Activated CD4-positive, alpha-beta T cell treated with anti-CD3 and anti-CD28 coated beads, Interleukin-2, amount 50 U/mL, for 48 hours (primary cell): ENCODE measurements around the gene KCNT1.

Source experiments
- DNase-seq, 2 experiments: peaks; one replicate each; pipeline ENCODE4 v3.0.0-alpha.2; 2020

KCNT1 gene

GRCh38 chr9:135804581-135805421 is 102.8 kb downstream of the KCNT1 start:
- no peak for DNase-seq

- no peak for DNase-seq
Measured at GRCh38 chr9:135805422-135806022, 103.5 kb downstream of the KCNT1 start.

GRCh38 chr9:135809166-135809565 is 107.2 kb downstream of the KCNT1 start:
- no peak for DNase-seq

GRCh38 chr9:135810806-135811575 is 109.0 kb downstream of the KCNT1 start:
- DNase-seq = no peak

- DNase-seq = no peak
Measured at GRCh38 chr9:135811801-135812200, 109.8 kb downstream of the KCNT1 start.

- DNase-seq = no peak
Measured at GRCh38 chr9:135812961-135813360, 111.0 kb downstream of the KCNT1 start.

GRCh38 chr9:135813671-135814290 is 111.8 kb downstream of the KCNT1 start:
- no peak for DNase-seq

GRCh38 chr9:135814421-135815095 is 112.6 kb downstream of the KCNT1 start:
- no peak for DNase-seq

- no peak for DNase-seq
Measured at GRCh38 chr9:135815413-135815812, 113.4 kb downstream of the KCNT1 start.

GRCh38 chr9:135815830-135816650 is 114.1 kb downstream of the KCNT1 start:
- DNase-seq = no peak

GRCh38 chr9:135816651-135816970 is 114.6 kb downstream of the KCNT1 start:
- no peak for DNase-seq

GRCh38 chr9:135817951-135818717 is 116.1 kb downstream of the KCNT1 start:
- DNase-seq = no peak

- no peak for DNase-seq
Measured at GRCh38 chr9:135818718-135819475, 116.9 kb downstream of the KCNT1 start.

- no peak for DNase-seq
Measured at GRCh38 chr9:135819905-135820304, 117.9 kb downstream of the KCNT1 start.

- DNase-seq = no peak
Measured at GRCh38 chr9:135820661-135821060, 118.7 kb downstream of the KCNT1 start.

GRCh38 chr9:135821116-135821515 is 119.1 kb downstream of the KCNT1 start:
- DNase-seq = no peak

GRCh38 chr9:135821733-135822373 is 119.9 kb downstream of the KCNT1 start:
- no peak for DNase-seq

- no peak for DNase-seq
Measured at GRCh38 chr9:135822374-135822755, 120.4 kb downstream of the KCNT1 start.

GRCh38 chr9:135823036-135823435 is 121.1 kb downstream of the KCNT1 start:
- DNase-seq = no peak
